Neuron (in vitro differentiated cells): ENCODE results near the gene OXLD1.
"Not testable (repeated sequence)": the region's sequence is repeated elsewhere in the genome, so short reads cannot be mapped to it uniquely, and the experiment has no call there.

Experiments used
- H2AFZ ChIP-seq: one replicate; pipeline ENCODE4 v1.6.1; 2013; ENCODE audit warnings: low read depth, mild to moderate bottlenecking, inconsistent platforms, low read length, moderate library complexity
- H3K27me3 ChIP-seq: one replicate; pipeline ENCODE4 v1.6.1; 2013; ENCODE audit warnings: low read length; ENCODE audit not compliant: insufficient read depth
- H3K36me3 ChIP-seq: one replicate; pipeline ENCODE4 v1.6.1; 2013; ENCODE audit warnings: low read length; ENCODE audit not compliant: insufficient read depth
- H3K4me1 ChIP-seq: one replicate; pipeline ENCODE4 v1.6.1; 2013; ENCODE audit warnings: low read length; ENCODE audit not compliant: insufficient read depth
- H3K4me3 ChIP-seq: 2 replicates; pipeline ENCODE4 v1.5.1; 2013; ENCODE audit warnings: mild to moderate bottlenecking, low read length, moderate library complexity
- H3K9me3 ChIP-seq: one replicate; pipeline ENCODE4 v1.6.1; 2013; ENCODE audit warnings: low read length

Gene OXLD1

DNA sequence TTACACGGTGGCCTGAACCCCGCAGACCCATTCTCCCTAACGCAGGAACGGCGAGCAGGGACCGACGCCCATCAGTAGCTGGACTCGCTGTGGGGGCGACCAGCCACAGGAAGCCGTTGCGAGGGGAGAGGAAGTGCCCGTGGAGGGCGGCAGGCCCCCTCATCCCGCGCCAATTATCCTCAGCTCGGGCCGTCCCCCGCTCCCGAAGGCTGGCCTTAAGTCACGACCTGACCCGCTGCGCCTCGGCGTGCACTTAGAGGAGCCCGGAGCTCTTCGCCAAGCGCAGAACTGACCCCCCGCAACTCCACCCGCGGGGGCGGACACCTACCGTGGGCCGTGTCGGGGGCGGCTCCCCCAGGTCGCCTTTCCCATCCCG, 16.8 kb upstream of the OXLD1 start:
- no peaks in the 10 kb centered on the region for H3K27me3 ChIP-seq
- peaks cover 24% of the 10 kb centered on the region for H3K36me3 ChIP-seq
- H2AFZ ChIP-seq = peak overlapping the region; percentile 20
- H3K4me3 ChIP-seq = peak overlapping the region; percentile 86
- H3K4me1 ChIP-seq = peaks cover 21% of the 10 kb centered on the region
- no peaks in the 10 kb centered on the region for H3K9me3 ChIP-seq

DNA sequence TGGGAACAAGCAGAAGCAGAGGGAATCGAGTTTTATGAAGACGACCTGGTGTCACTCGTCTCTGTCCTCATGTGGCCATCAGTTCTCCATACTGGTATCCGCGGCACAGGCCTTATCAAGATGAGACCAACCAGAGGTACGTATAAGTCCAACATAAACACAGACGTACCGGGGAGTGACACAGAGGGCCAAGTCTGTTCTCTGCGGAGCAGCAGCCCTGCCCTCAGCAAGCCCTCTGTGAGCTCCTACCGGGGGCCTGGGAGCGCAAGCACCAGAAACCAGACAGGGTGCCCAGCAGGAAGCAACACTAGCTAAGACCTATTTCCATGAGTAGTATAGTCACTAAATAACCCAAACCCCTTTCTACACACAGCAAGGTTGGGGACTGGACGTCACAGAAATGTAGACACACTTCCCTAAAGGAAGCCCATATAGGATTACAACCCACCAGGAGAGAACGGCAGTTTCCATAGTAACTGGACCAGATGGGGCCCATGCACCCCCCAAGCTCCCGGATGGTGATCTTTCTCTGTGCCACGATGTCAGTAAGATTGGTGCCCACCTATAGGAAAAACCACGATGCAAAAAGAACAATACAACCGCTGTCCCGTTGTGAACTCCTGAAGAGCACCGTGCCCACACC, 16.3 kb upstream of the OXLD1 start:
- no peaks in the 10 kb centered on the region for H3K9me3 ChIP-seq

DNA sequence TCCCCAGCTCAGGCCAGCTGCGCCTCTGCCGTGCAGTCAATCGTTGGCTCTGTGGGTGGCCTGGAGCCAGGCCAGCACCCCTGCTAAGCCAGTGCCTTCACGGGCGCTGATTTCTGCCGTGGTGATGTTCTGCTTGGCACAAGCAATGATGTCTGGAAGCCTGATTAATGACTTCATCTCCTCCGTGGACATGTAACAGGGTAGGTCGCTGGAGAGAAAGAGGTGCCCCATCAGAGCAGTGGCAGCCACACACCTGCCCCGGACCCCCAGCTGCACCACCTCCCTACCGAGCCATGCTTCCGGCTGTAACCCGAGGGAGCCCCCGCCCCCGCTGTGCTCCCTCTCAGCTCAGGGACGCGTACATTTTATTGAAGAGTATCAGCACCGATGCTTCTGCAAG, 15.3 kb upstream of the OXLD1 start:
- no peaks in the 10 kb centered on the region for H3K9me3 ChIP-seq
- H3K4me1 ChIP-seq = peaks cover 21% of the 10 kb centered on the region
- H3K4me3 ChIP-seq = no peak overlapping the region

More for the DNA sequence above, 16.3 kb upstream of the OXLD1 start:
- H3K4me3 ChIP-seq = peak overlapping the region; percentile 86
- no peak overlapping the region for H2AFZ ChIP-seq
- H3K36me3 ChIP-seq = peaks cover 21% of the 10 kb centered on the region
- H3K27me3 ChIP-seq = no peaks in the 10 kb centered on the region
- peaks cover 21% of the 10 kb centered on the region for H3K4me1 ChIP-seq

DNA sequence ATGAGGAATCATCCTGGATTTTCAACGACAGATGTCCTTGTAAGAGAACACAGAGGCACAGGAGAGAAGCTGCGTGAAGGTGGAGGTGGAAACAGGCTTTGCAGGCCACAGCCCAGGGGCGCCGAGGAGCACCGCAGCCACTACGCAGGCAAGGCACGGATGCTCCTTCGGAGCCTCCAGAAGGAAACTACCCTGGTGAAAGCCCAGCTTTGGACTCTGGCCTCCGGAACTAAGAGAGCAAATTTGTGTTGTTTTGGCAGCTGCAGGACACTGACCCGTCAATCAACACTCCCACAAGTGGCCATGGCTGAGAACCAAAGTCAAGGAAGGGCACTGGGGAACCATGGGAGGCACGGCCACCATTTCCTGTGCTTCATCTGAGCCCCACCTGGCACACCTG, 13.7 kb upstream of the OXLD1 start:
- peaks cover 6% of the 10 kb centered on the region for H3K36me3 ChIP-seq
- peaks cover 16% of the 10 kb centered on the region for H3K4me1 ChIP-seq
- no peak overlapping the region for H3K4me3 ChIP-seq
- H3K9me3 ChIP-seq = no peaks in the 10 kb centered on the region
- H3K27me3 ChIP-seq = no peaks in the 10 kb centered on the region
- no peak overlapping the region for H2AFZ ChIP-seq

More for the DNA sequence above, 15.3 kb upstream of the OXLD1 start:
- no peaks in the 10 kb centered on the region for H3K27me3 ChIP-seq
- peaks cover 11% of the 10 kb centered on the region for H3K36me3 ChIP-seq
- no peak overlapping the region for H2AFZ ChIP-seq

DNA sequence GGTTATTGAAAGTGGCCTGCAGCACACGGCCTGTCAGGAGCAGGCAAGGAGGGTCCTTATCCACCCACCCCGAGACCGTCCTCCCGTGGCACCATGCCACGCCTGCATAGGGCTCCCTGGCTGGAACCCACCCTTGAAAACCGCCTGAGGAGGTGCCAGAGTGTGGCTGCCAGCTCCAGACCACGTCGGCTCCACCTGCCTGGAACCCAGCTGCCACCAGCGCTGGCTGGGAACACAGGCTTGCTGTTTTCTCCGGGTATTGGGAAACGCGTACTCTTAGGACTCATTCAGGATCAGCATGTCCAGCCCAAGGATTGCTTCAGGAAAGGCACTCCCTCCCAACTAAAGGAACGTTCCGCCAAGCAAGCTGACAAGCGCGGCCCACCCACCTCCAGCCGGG, 10.5 kb upstream of the OXLD1 start:
- Histone ChIP-seq H3K4me1 (no peaks in the 10 kb centered on the region), H3K9me3 (no peaks in the 10 kb centered on the region), H2AFZ (no peak overlapping the region), H3K4me3 (no peak overlapping the region), H3K27me3 (no peaks in the 10 kb centered on the region), H3K36me3 (peaks cover 28% of the 10 kb centered on the region)

DNA sequence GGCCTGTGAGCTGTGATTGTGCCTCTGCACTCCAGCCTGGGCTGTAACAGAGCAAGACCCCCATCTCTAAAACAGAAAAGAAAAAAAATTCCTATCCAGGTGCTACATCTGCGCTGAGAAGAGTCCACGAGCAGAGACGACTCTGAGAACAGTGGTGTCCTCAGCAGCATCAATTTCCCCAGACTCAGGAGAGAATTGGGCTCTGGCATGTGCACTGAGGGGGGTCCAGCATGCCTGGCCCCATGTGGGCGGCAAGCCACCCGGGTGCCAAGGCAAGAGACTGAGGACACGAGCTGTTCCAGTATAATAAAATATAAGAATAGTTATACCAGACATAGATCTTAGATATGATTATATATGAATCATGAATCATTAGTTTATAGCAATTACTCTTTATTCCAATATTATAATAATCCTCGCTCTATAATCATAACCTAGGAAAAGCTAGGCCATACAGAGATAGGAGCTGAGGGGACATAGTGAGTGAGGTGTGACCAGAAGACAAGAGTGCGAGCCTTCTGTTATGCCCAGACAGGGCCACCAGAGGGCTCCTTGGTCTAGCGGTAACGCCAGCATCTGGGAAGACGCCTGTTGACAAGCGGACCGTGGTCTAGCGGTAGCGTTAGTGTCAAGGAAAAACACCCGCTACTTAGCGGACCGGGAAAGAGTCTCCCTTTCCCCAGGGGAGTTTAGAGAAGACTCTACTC, 9.3 kb upstream of the OXLD1 start:
- H3K4me1 ChIP-seq, H3K9me3 ChIP-seq, H3K27me3 ChIP-seq, H3K4me3 ChIP-seq, H2AFZ ChIP-seq: not testable (repeated sequence)
- H3K36me3 ChIP-seq = peaks cover 34% of the 10 kb centered on the region

DNA sequence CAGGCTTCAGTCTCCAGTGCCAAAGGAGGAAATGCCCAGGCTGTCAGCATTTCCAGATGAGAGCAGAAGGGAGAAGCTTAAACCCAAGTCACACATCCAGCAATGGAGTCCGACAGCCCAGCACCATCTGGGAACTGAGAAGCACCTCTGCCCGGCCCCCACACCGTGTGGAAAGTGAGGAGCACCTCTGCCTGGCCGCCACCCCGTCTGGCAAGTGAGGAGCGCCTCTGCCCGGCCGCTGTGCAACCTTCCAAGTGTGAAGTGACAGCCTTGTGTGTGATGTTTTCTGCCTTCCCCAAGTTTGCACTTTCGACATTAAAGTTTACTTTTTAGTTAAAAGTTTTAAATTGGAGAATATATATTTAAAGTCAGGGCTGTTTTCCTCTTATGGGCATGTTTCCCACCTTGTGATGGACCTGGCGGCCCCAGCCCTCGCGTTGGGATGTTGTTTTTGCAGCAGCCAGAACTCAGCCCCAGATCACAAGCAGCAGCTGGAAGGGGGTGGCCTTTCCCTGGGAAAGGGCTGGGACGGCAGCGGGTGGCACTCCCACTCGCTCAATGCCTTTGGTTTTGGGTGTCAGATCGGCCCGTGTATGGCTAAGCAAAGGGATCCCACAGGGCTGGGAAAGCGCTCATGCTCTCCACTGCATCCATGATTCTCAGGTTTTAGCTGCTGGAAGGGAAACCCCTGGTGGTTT, 7.3 kb upstream of the OXLD1 start:
- no peak overlapping the region for H2AFZ ChIP-seq
- no peaks in the 10 kb centered on the region for H3K9me3 ChIP-seq
- no peak overlapping the region for H3K4me3 ChIP-seq
- peaks cover 50% of the 10 kb centered on the region for H3K36me3 ChIP-seq
- H3K4me1 ChIP-seq = no peaks in the 10 kb centered on the region
- H3K27me3 ChIP-seq = no peaks in the 10 kb centered on the region

DNA sequence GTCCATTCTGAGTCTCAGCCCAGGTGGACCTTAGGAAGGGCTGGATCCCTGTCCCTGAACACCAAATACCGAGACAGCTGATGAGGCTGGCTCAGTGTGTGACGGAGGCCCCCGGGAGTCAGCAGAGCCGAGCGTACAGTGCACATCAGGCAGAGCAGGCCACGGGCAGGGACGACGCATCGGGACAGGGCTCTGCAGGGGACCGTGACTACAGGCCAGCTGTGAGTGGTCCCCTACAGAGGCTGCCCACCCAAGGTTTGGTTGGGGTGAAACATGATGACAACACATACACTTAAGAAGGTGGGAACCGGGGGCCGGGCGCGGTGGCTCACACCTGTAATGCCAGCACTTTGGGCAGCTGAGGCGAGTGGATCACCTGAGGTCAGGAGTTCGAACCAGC, 6.5 kb upstream of the OXLD1 start:
- H3K27me3 ChIP-seq = no peaks in the 10 kb centered on the region
- H3K4me3 ChIP-seq = no peak overlapping the region
- H3K36me3 ChIP-seq = peaks cover 57% of the 10 kb centered on the region
- H3K9me3 ChIP-seq = no peaks in the 10 kb centered on the region
- peaks cover 2% of the 10 kb centered on the region for H3K4me1 ChIP-seq
- H2AFZ ChIP-seq = no peak overlapping the region

DNA sequence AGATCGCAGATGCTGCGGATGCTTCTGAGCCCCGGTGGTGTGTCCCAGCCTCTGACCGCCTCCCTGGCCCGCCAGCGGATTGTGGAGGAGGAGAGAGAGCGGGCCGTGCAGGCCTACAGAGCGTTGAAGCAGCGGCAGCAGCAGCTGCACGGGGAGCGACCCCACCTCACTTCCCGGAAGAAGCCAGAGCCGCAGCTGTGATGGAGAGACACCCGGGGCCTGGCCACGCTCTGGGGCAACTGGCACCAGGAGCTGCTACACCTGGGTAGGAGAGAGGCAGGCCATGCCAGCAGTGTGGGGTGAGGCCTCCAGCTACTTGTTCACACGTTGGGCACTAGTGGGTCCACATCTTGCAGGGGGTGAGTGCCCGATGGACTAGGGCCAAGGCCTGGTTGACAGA, 6.1 kb upstream of the OXLD1 start:
- Histone ChIP-seq H3K27me3 (no peaks in the 10 kb centered on the region), H3K36me3 (peaks cover 61% of the 10 kb centered on the region), H3K4me3 (no peak overlapping the region), H2AFZ (no peak overlapping the region), H3K4me1 (peaks cover 6% of the 10 kb centered on the region), H3K9me3 (no peaks in the 10 kb centered on the region)

DNA sequence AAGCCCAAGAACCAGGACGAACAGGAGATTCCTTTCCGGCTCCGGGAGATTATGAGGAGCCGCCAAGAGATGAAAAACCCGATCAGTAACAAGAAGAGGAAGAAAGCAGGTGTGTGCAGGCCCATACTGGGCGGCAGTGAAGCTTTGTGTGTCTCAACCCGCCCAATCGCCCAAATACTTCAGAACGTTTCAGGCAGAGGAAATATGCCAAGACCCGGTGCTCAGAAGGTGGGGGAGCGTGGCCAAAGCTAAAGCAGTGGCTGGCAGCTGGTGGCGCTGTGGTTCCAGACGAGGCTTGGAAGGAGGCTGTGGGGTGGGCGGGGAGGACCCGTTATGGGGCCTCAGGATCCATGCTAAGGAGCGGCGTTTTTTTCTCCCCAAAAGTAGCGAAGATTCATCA, 1.3 kb upstream of the OXLD1 start:
- no peak overlapping the region for H2AFZ ChIP-seq
- no peaks in the 10 kb centered on the region for H3K27me3 ChIP-seq
- H3K4me1 ChIP-seq = peaks cover 16% of the 10 kb centered on the region
- H3K9me3 ChIP-seq = no peaks in the 10 kb centered on the region
- peak overlapping the region; percentile 12 for H3K4me3 ChIP-seq
- peaks cover 49% of the 10 kb centered on the region for H3K36me3 ChIP-seq

DNA sequence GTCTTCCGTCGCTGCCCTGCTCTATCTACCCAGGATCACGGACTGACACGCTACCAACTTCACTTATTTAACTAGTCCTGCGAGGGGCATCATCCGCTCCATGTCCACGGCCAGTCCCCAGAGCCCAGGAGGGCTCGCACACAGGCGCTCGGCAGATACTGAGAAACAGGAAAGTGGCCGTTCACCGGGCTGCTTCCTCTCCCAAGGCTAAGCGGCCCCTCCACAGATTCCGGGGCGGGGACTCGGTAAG, 388 bp downstream of the OXLD1 start:
- H3K36me3 ChIP-seq = peaks cover 31% of the 10 kb centered on the region
- H3K9me3 ChIP-seq = no peaks in the 10 kb centered on the region
- no peaks in the 10 kb centered on the region for H3K27me3 ChIP-seq
- H2AFZ ChIP-seq = peak overlapping the region; percentile 13
- H3K4me3 ChIP-seq = peak overlapping the region; percentile 92
- H3K4me1 ChIP-seq = peaks cover 16% of the 10 kb centered on the region

DNA sequence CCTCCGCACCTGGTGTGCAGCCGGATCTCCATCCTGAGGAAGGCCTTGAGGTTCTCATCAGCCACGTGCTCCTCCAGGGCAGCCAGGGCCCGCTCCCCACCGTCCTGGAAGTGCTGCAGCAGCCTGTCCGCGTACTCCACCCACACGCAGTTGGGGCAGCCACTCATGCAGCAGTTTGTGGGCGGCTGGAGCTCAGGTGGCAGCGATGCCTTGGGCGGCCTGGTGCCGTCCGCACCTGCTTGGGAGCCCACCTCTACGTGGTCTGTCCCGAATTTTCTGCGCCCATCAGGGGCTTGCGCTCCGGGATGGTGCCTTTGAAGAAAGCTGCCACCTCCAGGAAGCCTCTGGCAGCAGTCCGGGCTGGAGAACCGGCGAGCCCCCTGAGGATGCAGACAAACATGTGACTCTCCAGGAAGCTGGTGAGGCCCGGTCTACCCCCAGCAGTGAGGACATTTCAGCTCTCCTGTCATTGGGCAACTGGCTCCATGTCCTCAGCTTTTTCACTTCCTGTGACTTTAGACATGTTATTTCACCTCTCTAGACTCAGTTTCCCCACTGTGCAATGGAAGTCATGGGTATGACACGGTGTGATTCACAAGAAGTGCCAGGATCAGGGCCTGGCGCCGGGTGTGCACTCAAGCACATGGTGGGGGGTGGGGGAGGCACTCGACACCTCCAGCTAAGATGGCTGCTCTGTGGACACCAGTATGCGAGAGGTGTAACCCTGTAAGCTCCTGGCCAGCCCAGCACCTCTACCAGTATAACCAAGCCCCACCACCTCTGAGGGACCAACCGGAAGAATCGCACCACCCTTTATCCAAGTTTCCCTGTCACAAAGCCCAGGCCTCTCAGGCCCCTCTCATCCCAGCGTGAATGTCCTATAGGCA, 957 bp downstream of the OXLD1 start:
- Histone ChIP-seq H3K9me3 (no peaks in the 10 kb centered on the region), H3K36me3 (peaks cover 29% of the 10 kb centered on the region), H3K4me1 (peaks cover 16% of the 10 kb centered on the region), H3K27me3 (no peaks in the 10 kb centered on the region), H2AFZ (peak overlapping the region; percentile 13), H3K4me3 (peak overlapping the region; percentile 92)

DNA sequence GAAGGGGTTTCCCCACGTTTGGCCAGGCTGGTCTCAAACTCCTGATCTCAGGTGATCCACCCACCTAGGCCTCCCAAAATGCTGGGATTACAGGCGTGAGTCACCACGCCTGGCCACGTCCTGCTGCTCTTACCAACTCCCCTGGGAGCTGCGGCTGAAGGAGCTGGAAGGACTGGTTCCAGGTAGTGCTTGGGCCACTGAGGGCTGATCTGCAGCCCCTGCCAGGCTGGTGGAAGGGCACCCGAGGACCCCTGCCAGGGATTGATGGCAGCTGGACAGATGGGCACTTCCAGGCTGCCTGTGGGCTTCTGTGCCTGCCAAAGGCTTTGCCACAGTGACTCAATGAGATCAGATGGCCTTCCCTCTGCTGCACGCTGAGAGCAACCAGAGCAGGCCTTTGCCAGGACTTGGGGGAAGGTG, 2.3 kb downstream of the OXLD1 start:
- no peak overlapping the region for H2AFZ ChIP-seq
- no peak overlapping the region for H3K4me3 ChIP-seq
- peaks cover 16% of the 10 kb centered on the region for H3K4me1 ChIP-seq
- H3K36me3 ChIP-seq = peaks cover 15% of the 10 kb centered on the region
- no peaks in the 10 kb centered on the region for H3K27me3 ChIP-seq
- no peaks in the 10 kb centered on the region for H3K9me3 ChIP-seq
